Measurements from ENCODE around the gene SCPEP1.

The SCPEP1 gene

DNA sequence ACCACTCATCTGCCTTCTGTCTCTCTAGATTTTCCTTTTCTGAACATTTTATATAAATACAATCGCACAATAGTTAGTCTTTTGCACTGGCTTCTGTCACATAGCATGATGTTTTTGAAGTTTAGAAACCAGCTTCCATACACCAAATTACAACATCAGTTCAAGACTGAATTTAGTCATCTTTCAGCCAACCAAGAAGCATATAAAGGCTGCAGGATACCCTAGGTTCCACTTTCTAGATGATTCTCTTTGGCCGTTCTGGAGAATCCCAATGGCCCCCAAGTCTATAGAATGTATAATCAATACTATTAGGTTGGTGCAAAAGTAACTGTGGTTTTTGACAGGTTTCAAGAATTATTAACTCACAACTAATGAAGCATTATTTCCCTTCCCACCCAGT lies 19.4 kb downstream of the SCPEP1 start:
- DNase-seq (ENCODE audit: low spot score): no peak
- no peak for FAIRE-seq

DNA sequence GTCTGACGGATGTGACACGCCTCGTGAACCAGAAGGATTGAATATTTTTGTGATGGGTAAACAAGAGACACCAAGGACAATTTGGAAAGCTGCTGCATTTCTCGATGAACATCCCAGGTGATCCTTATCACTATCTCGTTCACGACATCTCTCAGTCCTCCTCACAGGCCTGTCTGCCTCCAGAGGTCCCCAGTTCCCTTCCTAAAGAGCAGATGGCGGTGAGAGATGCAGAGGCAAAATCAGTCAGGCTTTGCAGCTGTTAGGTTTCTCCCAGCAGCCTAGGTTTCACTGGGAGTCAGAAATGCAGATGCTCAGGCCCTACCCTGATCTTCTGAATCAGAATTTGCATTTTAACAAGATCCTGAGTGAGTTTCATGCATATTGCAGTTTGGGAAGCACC lies 23.6 kb downstream of the SCPEP1 start:
- FAIRE-seq: no peak
- no peak for DNase-seq (ENCODE audit: low spot score)

DNA sequence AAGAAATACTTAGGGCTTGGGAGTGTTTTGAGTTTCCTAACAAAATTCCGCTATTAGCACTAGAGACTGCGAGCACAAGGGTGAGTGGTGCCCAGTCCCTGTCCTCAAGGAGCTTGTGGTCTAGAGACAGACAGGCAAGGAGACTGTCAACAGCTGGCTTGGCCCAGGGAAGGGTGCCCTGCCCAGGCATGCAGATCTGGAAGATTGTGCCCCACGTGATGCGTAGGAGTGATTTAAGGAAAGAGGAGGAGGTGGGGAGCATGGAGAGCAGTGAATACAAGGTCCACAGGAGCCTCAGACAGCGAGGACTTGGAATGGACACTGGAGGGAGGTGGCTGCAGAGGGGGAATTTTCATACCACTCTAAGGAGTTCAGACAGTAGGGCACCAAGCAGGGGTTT lies 25.0 kb downstream of the SCPEP1 start:
- DNase-seq (ENCODE audit: low spot score) (no peak), FAIRE-seq (no peak)

DNA sequence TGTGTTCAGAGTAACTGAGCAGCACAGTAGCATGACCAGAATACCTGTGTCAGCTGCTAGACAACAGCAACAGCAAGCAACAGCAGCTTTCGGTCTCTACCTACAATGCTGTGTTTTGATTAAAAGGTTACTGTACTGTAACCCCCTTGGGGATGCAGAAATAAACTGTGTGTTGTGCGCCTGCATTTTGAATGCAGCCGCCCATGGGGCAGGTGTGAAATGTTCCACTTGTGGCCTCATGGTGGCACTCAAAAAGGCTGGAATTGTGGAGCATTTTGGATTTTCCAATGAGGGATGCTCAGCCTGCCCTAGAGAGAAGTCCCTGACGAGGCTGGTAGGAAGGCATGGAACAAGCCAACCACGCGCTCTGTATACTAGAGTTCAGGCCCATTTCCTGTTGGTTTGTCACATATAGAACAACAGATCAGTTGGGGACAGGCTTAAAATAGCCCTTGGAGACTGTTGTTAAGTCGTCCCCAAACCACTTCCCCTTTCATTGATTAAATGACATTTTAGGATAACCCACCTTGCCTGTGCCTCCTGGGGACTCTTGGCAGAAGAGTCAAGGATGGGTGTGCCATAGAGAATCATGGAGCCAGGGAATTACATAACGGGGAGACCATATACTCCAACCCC lies 27.1 kb downstream of the SCPEP1 start:
- FAIRE-seq: no peak
- DNase-seq (ENCODE audit: low spot score): no peak

DNA sequence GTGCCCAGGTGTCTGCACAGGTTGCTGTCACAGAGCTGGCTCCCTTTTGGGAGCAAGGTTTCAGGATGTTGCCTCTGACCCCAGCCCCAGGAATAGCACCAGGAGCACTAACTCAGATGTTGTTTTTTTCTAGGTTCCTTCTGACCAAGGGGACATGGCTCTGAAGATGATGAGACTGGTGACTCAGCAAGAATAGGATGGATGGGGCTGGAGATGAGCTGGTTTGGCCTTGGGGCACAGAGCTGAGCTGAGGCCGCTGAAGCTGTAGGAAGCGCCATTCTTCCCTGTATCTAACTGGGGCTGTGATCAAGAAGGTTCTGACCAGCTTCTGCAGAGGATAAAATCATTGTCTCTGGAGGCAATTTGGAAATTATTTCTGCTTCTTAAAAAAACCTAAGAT lies 28.1 kb downstream of the SCPEP1 start:
- no peak for DNase-seq (ENCODE audit: low spot score)
- FAIRE-seq: no peak

DNA sequence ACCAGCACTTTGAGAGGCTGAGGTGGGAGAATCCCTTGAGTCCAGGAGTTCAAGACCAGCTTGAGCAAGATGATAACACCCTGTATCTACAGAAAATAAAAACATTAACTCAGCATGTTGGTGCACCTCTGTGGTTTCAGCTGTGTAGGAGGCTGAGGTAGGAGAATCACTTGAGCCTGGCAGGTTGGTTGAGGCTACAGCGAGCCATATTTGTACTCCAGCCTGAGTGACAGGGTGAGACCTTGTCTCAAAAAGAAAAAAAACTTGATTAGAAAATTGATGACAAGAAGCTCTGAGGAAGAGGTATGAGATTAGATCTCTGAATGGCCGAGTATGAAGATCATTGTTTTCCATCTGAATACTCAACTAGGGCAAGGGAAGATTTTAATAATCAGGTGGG lies 31.0 kb downstream of the SCPEP1 start:
- FAIRE-seq (no peak), DNase-seq (ENCODE audit: low spot score) (no peak)

DNA sequence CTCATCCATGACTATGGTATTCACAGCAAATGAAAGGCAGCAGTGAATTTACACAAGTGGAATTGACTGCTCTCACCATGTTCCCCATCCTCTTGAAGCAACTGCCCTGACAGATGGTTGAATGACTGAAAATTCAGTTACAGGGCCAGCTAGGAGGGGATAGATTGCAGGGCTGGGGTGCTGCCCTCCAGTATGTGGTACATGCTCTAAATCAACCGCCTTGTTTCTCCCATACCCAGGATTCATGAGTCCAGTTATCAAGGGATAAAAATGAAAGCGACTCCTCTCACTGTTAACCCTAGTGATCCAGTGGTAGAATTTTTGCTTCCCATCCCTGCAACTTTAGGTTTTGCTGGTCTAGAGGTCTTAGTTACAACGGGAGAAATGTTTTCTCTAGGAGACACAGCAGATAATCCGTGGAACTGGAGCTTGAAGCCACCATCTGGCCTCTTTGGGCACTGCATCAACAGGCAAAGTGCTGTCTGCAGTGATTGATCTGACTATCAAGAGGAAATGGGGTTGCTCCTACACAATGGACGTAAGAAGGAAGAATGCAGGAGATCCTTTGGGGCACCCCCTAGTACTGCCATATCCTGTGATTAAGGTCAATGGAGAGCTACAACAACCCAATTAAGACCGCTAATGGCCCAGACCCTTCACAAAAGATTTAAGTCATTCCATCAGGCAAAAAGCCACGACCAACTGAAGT lies 32.0 kb downstream of the SCPEP1 start:
- FAIRE-seq (peak; percentile 72), DNase-seq (ENCODE audit: low spot score) (peak; percentile 69)

DNA sequence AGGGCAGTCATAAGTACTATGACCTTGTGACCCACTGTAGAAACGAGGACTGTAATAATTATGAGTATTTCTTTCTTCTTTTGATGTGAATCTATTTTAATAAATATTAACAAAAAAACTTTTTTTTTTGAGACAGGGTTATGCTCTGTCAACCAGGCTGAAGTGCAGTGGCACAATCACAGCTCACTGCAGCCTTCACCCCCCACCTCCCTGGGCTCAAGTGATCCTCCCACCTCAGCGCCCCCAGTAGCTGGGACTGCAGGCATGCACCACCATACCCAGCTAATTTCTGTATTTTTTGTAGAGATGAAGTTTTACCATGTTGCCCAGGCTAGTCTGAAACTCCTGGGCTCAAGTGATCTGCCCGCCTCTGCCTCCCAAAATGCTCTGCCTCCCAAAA lies 32.6 kb downstream of the SCPEP1 start:
- no peak for FAIRE-seq
- no peak for DNase-seq (ENCODE audit: low spot score)

DNA sequence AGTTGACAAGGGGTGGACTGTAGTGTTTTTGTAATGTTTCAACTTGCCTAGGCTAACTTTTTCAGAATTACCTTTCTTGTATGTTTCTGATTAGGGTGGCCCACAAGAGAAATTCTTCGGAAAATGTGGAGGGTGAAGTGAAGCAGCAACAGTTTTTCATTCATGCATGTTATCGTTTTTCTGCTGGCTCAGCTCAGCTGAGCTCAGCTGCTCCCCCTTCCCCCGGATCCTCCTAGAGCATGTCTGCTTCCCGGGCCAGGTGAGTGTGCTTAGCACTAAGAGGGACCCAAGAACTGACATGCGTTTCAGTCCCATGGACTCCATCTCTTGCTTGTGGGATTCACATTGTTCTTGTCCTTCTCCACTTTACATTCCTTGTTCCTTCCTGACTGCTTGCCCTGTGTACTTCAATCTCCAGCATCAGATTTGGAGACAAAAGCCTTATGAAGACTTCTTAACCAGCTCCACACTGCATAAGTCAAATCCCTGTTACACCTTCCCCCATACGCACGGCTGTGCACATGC lies 33.6 kb downstream of the SCPEP1 start:
- DNase-seq (ENCODE audit: low spot score) (no peak), FAIRE-seq (no peak)

DNA sequence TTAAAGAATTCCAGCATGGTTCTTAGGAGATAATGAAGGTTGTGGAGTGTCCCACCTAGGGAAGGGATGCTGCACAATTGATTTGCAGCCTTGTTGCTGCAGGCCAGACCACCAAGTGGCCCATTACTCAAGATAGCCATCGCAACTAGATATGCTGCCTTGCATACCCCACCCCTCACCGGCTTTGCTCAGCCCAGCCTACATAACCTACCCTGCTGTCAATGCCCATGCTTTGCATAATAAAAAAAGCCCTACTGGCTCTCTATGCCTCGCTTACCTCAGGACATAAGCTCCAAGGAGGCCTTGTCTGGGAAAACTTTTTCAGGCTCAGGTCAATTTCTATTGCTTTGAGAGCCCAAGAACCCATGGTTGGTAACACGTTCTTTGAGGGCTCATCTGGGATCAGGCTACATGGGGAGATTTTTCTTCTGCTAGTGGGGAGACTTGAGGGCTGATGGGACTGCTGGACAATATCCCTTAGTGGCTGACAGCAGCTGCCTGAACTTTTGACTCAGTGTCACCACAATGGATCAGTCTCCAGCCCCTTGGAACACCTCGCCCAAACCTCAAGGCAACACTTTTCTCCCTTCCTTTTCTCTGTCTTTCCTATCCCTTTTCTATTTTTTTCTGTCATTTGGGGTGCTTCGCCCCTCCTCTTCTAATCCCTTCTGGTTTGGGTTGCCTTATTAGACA lies 38.3 kb downstream of the SCPEP1 start:
- no peak for DNase-seq (ENCODE audit: low spot score)

DNA sequence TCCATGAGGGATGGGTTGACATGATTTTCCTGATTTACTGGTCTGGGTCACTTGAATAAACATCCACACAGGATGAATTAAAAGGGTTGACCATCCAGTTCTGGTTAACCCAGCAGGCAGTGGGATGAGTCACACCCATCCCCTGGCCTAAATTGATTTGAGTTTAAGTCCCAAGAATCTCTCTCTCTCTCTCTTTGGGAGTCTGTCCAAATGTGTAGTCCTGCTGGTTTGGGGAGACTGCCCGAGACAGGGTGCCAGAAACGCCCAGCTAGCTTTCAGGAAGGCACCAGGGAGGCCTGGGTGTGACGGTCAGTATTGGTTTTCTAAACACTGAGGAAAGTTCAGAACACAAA lies 38.8 kb downstream of the SCPEP1 start:
- FAIRE-seq: no peak
- DNase-seq (ENCODE audit: low spot score): no peak

More for the DNA sequence above, 38.3 kb downstream of the SCPEP1 start:
- FAIRE-seq: no peak

DNA sequence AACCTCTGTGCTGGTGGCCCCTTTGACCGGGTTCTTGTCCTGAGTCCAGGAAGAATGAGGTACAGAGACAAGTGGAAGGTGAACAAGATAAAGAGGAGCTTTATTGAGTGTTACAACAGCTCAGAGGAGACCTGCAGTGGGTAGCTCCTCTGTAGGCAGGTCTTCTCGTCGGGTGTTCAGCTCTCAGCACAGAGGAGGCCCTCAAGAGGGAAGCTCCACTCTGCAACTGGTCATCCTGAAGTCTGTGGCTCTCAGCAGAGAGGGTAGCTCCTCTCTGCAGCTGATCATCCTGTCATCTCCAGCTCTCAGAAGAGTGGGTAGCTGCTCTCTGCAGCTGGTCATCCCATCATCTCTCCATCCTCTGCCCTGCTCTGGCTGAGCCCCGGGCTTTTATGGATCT lies 39.7 kb downstream of the SCPEP1 start:
- DNase-seq (ENCODE audit: low spot score) (no peak), FAIRE-seq (no peak)

DNA sequence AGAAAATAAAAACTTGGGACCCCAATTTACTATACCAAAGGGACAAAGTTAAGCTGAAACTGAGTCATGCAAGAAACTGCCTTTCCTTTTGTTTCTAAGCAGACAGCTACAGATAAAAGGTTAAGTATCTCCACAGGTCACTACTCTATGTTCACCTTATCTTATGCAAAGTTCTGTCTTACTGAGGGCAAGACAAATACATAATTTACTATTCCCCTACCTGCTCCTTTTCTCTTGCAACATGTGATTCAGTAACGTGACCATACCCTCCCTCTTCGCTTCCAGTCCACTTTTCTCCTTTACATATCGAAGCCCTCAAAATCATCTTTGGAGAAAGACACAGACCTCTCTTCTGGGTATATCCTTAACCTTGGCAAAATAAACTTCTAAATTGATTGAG lies 42.3 kb downstream of the SCPEP1 start:
- FAIRE-seq: no peak

DNA sequence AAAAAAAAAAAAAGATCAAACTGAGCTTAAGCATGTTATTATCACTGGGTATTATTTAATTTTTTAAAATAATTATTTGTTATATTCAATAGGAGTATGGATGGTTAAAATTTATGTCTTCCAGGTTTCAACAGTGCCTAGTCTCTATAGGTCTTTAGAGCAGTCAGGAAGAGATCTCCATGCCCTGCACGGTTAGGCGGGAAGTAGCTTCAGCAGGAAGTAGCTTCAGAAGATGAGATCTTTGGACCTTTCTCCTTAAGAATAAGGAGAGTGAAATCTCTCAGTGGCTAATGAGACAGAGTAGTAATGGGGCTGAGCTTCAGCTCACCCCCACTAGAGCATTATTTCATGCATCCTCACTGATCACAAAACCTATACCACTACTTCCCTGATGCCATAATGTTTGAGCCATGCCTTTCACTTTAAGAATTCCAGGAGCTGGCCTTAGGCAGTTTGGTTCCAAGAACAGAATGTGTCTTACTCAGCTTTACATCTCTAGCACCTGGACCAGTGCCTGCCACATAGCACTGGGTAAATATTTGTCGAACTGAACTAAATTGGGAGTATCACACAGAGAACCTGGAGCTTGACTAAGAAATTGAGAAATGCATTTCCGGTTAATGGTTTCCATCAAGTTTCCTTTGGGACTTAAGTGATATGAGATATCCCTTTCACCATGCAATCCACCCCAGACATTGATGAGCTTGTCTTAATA lies 43.5 kb downstream of the SCPEP1 start:
- FAIRE-seq: no peak
- DNase-seq (ENCODE audit: low spot score): no peak

More for the DNA sequence above, 42.3 kb downstream of the SCPEP1 start:
- no peak for DNase-seq (ENCODE audit: low spot score)

DNA sequence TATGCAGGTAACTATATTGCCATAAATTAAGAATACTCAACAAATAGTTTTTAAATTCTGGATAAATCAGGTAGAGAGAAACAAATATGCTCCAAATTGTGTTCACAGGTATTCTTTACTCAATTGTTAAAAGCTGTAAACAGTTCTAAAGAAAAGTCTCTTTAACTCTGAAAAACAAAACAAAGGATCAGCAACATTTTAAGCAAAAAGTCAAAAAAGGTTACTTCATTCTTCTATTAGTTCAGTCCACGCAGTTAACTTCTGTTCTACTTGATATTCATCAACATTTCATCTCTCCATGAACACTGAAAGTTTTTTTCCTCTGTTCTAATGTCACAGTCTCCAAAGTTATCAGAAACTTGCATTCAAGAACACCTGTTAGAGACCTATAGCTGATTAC lies 47.9 kb downstream of the SCPEP1 start:
- DNase-seq (ENCODE audit: low spot score) (no peak), FAIRE-seq (no peak)

DNA sequence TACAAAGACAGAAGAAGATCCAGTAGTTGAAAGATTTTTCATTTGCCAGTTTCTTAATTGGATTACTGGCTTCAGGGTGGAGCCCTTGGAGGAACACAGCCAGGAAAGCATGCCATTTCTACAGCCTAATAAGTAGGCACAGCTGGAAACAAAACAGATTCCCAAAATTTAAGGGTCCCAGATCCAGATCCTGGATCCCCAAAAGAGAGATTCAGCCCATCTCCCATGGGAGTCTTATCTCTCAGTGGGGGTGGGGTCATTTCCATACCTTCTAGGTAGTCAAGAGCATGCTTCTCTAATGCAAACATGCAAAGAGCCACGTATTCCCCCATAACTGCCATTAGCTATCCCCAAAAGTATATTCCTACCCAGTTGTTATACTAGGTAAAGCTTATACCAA lies 49.9 kb downstream of the SCPEP1 start:
- no peak for FAIRE-seq

DNA sequence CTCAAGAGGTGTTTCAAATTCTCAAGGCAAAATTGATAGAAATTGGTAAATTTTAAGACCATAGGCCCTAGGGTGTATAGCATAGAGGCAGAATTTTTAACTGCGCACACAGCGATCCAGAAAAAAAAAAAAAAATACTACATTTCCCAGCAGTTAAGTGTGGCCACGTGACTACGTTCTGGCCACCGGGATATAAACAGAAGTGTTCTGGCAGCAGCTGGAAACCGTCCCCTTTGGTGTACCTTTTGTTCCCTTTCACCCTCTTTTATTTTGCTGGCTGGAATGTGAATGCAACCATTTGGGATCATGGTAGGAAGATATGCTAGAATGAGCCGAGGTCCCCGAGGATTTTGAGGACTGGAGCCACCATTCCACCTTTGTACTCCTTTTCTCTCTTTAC lies 54.4 kb downstream of the SCPEP1 start:
- FAIRE-seq: no peak
- DNase-seq (ENCODE audit: low spot score): no peak

More for the DNA sequence above, 49.9 kb downstream of the SCPEP1 start:
- DNase-seq (ENCODE audit: low spot score): no peak

DNA sequence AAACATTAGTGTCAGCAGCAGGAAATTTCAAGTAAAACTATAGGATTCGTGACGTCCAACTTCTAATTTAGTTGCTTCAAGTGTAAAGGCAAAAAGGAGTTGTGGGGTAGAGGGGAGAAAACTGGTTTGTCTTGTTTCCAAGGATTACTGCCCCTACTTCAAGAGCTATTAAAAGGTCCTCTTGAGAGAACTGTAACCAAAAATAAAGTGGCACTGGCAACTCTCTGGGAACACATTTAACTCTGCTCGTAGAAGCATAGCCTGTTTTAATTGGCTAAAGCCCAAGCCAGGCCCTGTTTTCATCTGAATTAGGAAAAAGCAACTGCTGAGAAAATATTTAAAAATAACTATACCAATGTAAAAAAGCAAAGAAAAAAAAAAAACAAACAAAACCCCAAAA lies 55.4 kb downstream of the SCPEP1 start:
- FAIRE-seq: no peak
- DNase-seq (ENCODE audit: low spot score): no peak

DNA sequence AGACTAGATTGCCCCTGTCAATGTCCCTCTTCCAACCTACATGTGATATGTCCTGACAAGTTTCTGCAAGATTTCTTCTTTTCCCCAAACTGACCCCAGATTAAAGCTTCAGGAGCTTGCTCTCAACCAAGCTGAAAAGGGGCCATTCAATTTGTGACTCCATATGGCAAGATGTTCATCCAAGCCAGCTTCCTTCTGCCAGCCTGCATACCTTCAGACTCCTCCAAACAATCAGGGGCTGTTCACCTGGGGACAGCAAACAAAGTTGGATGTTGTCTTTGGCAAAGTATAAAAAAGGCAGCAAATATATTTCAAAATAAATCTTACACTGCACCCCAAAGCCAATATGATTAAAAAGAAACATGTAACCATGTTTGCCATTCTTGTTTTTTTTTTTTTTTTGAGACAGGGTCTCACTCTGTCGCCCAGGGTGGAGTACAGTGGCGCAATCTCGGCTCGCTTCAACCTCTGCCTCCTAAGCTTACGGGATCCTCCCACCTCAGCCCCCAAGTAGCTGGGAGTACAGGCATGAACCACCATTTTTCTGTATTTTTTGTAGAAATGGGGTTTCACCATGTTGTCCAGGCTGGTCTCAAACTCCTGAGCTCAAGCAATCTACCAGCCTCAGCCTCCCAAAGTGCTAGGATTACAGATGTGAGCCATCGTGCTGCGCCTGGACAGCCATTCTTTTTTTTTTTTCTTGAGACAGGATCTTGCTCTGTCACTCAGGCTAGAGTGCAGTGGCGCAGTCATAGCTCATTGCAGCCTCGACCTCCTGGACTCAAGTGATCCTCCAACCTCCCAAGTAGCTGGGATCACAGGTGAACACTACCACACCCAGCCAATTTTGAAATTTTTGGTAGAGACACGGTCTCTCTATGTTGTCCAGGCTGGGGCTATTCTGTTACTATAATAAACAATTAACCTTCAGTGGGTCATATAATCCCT lies 57.1 kb downstream of the SCPEP1 start:
- DNase-seq (ENCODE audit: low spot score) (no peak), FAIRE-seq (no peak)

DNA sequence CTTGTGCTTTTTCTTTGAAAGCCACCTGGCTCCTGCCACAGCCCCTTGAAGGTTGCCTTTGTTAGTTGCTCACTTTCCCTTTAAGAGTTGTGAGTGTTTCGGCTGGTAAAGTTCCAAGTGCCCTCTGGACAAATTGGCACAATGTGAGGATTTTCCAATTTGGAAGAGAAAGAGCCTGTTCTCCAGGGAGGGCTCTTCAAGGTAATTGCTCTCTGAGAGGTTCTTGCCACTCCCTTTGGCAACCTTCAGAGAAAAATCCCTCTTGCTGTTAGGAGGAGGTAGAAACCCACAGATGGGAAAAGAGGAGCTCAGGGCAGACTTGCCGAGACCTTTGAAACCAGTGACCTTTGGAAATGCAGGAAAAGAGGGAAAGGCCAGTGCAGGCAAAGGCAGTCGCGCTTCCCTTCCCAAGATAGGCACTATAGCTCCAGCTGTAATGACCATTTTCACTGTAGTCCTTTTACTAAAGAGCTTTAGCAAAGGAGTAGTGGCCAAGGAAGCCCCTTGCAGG lies 58.1 kb downstream of the SCPEP1 start:
- no peak for FAIRE-seq
- DNase-seq (ENCODE audit: low spot score): no peak

DNA sequence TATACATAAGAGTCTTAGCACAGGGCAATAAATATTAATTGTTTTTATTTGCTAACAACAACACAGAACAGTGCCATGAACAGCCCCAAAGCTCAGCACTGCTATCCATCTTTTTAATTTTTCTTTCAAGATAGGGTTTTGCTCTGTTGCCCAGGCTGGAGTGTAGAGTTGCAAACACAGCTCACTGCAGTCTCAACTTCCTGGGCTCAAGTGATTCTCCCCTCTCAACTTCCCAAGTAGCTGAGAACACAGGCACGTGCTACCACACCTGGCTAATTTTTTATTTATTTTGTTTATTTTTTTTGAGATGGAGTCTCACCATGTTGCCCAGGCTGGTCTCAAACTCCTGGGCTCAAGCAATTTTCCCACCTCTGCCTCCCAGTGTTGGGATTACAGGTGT lies 59.5 kb downstream of the SCPEP1 start:
- FAIRE-seq: no peak

More for the DNA sequence above, 59.5 kb downstream of the SCPEP1 start:
- no peak for DNase-seq (ENCODE audit: low spot score)
